RKO (cell line): ENCODE results near the gene SENP3.
A peak's percentile ranks its signal among the peaks of the same experiment; 100 is the strongest.

Source experiments
- DNase-seq: peaks from one replicate; pipeline ENCODE4 v3.0.0-alpha.2; 2016; ENCODE audit warnings: low spot score

The SENP3 gene

DNA sequence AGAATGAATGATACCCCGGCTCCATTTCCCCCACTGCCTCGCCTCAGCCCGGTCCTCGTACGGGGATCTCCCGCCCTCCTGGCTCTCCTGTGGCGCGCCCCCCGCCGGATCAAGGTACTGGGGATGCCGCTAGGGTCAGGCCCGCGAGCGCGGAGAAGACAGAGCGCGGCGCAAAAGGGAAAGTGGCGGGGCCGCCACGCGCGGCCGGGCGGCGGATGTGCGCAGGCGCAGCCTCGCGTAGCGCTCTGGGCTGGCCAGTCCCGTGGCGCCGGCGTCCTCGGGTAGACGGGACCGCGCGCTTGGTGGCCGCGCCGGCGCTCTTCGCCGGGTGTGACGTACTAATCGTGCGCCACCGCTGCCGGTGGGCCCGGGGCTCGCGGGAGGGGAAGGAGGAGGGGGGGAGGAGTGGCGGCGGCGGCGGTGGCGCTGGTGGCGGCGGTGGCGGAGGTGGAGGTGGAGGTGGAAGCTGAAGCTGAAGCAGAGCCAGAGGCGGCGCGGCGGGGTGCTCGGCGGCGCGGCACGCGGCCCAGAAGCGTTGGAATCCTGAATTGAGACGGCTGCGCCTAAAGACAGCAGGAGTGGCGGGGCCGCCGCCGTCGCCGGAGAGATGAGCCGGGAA, at the start of gene SENP3:
Gene SENP3, plus strand, starts transcription at position 331 of the 619 bp plus-strand sequence. CDS start 1,158 bp downstream, outside the sequence.
- DNase-seq: peak; percentile 91

DNA sequence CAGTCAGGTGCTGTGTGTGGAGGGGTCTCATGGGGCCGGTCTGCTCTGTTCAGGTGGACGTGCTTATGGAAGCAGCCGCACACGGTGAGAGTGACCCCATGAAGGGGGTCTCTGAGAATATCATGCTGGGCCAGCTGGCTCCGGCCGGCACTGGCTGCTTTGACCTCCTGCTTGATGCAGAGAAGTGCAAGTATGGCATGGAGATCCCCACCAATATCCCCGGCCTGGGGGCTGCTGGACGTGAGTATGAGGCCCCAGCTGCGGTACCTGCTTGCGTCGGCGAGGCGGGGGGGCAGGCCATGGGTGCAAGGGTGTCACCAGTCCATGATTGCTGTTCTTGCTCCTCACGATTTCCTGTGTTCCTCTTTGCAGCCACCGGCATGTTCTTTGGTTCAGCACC, 49.6 kb upstream of the SENP3 start:
- no peak for DNase-seq

DNA sequence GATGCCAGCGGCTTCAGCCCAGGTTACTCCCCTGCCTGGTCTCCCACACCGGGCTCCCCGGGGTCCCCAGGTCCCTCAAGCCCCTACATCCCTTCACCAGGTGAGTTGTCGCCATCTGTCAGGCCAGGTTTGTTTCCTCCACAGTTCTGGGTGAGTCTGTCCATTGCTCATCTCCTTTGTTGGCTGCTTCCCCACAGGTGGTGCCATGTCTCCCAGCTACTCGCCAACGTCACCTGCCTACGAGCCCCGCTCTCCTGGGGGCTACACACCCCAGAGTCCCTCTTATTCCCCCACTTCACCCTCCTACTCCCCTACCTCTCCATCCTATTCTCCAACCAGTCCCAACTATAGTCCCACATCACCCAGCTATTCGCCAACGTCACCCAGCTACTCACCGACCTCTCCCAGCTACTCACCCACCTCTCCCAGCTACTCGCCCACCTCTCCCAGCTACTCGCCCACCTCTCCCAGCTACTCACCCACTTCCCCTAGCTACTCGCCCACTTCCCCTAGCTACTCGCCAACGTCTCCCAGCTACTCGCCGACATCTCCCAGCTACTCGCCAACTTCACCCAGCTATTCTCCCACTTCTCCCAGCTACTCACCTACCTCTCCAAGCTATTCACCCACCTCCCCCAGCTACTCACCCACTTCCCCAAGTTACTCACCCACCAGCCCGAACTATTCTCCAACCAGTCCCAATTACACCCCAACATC, 48.7 kb upstream of the SENP3 start:
- no peak for DNase-seq

DNA sequence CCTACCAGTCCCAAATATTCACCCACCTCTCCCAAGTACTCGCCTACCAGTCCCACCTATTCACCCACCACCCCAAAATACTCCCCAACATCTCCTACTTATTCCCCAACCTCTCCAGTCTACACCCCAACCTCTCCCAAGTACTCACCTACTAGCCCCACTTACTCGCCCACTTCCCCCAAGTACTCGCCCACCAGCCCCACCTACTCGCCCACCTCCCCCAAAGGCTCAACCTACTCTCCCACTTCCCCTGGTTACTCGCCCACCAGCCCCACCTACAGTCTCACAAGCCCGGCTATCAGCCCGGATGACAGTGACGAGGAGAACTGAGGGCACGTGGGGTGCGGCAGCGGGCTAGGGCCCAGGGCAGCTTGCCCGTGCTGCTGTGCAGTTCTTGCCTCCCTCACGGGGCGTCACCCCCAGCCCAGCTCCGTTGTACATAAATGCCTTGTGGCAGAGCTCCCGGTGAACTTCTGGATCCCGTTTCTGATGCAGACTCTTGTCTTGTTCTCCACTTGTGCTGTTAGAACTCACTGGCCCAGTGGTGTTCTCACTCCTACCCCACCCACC, 47.8 kb upstream of the SENP3 start:
- no peak for DNase-seq

DNA sequence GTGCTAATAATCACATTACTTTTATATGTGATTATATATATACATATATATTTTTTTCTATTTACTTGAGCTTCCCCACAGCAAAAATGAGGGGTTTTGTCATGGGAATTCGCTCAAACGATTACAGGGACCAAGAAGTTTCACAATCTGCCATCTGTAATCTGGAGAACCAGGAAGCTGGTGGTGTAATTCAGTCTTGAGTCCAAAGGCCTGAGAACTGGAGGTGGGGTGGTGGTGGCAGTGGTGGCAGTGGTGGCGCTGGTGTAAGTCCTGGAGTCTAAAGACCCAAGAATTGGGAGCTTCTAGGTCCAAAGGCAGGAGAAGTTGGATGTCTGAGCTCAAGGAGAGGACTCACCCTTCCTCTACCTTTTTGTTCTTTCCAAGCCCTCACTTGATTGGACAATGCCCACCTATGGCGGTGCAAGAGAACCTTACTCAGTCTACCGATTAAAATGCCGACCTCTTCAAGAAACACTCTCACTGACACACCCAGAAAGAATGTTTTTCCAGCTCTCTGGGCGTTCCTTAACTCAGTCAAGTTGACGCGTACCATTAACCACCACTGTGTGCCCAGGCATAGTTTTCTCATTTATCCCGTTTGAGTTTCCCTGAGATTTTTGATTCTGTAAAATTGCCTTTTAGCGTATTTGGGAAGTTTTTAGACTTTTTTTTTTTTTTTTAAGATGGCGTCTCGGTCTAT, 45.7 kb upstream of the SENP3 start:
- no peak for DNase-seq

DNA sequence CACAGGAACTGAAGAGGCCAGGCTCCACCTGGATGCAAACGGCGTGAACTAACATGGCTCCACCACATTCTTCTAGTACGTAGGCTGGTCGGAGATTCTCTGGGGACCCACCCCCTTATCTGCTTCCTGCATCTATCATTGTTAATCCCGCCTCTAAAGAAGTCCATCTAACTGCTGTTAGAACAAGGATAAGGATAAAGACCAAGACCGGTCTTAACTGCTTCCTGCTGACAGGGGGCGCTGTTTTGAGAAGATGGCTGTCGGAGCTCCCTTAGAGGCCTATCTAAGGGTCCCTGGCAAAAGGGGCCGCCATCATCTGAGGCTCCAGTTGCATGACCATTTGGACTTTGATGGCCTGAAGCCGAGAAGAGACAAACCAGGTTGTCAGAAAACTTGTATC, 38.7 kb upstream of the SENP3 start:
- DNase-seq: peak; percentile 28

DNA sequence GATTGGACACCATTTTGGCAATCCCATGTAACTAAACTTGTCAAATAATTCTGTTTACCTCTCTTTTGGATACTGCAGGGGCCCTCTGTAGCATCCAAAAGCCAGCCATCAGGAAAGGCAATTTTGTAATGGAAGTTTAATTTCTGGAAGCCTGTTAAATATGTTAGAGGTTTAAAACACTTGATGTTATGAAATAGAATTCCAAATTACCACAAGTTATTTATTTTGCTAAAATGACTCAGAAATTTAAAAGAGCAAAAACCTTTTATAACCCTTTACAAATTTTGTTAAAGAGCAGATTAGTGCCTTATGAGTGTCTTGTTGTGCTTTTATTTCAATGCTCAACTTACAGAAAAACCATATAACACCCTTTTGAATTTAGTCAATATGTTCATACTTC, 32.9 kb upstream of the SENP3 start:
- DNase-seq: no peak

DNA sequence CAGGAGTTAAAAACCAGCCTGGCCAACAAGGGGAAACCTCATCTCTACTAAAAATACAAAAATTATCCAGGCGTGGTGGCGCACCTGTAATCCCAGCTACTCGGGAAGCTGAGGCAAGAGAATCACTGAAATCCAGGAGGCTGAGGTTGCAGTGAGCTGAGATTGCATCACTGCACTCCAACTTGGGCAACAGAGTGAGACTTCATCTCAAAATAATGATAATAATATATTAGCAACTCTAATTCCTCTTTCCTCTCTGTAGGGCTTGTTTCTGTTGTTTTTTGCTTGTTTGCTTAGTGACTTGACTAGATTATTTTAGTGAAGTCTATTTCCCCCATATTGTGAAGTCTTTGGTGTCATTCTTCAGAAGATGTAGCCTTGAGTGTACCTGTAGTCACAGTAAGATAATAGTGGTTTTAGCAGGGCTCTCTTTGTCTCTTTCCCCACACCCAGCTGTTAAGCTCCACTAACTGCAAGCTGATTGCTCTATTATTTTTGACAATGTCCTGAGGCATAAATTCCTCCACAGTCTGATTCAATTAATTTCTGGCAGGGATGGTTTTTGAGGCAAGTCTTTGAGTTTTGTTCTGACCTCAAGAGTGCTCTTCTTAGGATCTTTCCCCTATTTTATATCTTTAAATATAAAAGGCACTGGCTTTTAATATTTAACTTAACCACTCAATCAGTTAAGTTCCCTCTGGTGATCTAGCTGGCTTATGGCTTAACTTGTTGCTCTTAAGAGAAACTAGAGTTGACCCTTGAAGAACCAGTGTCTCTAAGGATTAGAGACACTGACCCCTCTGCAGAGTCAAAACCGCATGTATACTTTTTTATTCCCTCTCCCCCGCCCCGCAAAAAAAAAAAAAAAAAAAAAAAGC, 31.5 kb upstream of the SENP3 start:
- DNase-seq: no peak

DNA sequence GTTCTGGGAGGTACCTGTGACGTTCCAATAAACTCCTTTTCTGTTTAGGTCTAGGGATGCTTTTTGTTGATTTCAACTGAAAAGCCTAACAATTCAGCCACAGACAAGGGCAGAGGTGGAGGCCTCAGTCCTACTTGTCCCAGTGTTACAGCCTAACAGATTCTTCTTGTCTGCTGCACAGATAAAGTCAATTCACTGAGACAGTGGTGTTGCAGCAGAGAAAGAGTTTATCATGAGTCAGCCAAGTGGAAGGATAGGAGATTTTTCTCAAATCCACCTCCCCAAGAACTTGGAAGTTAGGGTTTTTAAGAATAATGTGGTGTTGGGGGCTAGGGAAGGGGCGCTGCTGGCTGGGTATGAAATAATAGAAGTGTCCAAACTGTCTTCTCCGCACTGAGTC, 23.7 kb upstream of the SENP3 start:
- no peak for DNase-seq

DNA sequence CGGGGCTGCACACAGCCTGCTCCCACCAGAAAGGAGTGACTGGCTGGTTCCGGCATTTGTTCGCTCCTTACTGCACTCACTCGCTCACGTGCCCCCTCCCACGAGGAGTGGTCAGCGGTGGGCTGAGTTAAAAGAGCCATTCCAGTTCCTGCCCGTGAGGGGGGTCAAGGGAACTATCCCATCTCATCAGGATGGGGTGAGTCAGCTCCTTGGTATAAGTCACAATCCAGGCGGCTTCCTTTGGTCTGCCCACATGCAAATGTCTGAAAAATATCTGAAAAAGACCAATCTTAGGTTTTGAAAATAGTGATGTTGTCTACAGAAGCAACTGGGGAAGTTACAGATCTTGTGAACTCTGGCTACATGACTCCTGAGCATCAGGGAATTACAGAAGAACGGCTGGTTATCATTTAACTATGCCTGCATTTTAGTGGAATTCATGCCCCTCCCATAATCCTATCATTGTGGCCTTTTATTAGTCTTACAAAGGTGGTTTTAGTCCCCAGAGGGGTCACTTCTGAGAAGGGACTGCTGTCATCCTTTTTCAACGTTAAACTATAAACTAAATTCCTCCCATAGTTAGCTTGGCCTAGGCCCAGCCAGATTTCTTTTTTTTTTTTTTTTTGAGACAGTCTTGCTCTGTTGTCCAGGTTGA, 22.7 kb upstream of the SENP3 start:
- DNase-seq: no peak

DNA sequence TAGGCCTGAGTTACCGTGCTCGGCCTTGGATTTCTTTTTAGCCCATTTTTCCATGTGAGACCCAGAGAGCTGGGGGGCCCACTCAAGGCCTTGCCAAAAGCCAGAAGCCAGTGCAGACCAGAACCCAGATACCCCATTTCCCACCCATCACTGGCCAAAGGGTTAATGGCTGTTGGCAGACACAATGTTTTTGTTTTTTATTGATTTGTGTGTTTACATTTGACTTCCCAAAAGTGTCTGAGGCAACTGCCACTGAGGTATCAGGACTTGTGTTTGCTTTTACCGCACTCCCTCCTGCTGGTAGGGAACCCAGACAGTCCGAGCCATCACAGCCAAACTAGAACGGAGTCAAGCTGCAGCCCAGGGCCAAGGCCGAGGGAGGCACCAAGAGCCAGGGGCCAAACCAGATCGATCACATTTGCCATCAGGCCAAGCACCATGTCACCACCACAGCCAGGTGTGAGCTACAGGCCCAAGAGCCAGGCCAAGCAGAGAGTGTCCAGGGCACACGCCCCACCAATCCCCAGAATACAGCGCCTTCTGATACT, 20.6 kb upstream of the SENP3 start:
- DNase-seq: no peak

DNA sequence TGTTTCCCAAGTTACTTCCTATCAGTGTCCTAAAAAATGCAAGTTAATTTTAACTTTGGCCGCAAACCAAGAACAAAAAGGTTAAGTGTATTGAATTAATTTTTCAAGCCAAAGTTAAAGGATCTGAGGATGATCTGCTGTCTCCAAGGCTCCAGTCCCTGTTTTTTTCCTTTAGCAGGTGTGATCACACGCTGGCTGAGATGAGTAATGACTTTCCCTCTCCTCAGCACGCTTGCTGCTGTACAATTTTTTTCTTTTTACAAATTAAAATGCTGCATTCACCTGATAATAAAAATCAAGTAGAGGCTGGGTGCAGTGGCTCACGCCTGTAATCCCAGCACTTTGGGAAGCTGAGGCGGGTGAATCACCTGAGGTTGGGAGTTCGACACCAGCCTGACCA, 16.8 kb upstream of the SENP3 start:
- no peak for DNase-seq

DNA sequence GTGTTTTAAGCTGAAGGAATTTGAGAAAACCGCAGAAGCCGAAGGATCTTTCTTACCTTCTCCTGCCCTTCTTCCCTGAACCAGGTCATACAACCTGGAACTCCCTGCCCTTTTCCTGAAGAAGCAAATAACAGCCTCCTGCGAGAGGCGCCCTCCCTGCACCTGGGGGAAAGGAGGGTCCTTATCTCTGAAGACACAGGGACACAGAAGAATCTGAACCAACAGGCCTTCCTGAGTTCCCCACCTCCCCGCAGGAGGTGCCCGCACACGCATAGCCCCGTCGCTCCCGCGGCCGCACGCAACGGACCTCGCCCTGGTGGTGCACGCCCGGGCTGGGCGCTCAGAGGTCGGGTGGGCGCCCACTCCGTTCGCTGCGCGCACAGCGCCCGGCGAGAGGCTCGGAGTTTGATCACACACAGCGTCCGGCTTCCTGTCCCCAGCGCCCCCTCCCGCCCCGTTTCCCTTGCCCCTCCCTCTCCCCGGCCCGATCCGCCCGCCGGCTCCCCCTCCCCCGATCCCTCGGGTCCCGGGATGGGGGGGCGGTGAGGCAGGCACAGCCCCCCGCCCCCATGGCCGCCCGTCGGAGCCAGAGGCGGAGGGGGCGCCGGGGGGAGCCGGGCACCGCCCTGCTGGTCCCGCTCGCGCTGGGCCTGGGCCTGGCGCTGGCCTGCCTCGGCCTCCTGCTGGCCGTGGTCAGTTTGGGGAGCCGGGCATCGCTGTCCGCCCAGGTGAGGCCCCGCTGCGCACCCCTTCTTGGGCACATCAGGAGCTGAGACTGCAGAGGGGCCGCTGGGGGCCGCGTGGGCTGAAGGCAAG, 12.9 kb upstream of the SENP3 start, which contains the start of gene TNFSF12:
Gene TNFSF12, plus strand, starts transcription at position 474 of the 816 bp plus-strand sequence. Its CDS starts 96 bp downstream, at position 570.
- peak; percentile 38 for DNase-seq

DNA sequence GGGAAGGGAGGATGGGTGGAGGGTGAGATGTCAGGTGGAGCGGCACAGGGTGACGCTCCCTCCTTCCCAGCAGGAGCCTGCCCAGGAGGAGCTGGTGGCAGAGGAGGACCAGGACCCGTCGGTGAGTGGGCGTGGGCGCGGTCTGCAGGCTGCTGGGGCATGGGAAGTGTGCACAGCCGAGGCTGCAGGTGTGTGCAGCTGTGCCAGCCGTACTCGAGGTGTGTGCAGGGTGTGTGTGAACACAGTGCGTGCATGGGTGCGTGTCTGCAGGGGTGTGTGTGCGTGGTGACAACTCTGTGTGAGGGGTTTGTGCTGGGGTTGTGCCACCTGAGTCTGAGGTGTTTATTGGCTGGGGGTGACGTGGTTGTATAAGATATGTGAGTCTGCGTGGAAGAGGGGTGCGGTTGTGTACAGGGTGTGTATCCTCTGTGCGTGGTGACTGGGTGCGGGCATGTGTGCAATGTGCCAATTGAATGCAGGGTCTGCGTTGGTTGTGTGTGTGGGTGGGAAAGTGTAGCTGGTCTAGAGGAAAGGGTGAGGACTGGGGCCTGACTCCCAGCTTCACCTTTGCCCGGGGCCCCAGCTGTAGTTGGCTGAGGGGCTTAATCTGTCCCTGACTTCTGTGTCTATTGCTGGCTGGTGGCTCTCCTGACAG, 12.2 kb upstream of the SENP3 start:
- DNase-seq: no peak

DNA sequence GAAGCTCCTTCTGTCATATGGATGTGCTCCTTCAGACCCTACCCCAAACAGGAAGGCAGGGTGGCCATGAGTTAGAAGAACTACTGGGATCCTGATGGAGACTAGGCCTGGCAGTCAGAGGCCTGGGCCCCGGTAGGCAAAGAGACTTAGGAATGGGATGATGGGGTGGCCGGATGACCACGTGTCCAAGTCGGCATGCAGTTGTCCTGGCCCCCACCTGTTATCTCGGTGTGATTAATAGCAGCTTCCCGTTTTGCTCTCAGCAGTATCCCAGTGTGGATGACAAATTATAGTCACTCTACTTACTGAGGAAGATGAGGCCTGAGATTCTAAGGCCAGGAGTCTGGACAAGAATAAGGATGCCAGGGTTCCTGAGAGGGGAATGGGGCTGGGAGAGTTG, 11.4 kb upstream of the SENP3 start:
- no peak for DNase-seq

DNA sequence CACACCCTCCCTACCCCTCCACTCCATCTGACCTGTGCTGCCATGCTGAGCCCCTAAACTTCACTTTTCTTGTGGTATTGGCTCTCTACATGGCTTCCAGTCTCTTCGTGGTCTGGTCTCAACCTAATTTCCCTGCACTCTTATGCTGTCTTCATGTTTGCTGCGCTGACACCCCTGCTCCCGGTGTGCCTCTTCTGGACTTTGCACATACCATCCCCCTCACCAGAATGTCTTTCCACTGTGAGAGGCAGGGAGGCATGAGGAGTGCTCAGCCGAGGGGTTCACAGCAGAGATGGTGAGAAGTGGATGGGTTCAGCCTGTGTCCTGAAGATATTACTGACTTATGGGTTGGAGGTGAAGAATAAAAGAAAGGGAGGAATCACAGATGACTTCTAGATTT, 10.3 kb upstream of the SENP3 start:
- DNase-seq: no peak

DNA sequence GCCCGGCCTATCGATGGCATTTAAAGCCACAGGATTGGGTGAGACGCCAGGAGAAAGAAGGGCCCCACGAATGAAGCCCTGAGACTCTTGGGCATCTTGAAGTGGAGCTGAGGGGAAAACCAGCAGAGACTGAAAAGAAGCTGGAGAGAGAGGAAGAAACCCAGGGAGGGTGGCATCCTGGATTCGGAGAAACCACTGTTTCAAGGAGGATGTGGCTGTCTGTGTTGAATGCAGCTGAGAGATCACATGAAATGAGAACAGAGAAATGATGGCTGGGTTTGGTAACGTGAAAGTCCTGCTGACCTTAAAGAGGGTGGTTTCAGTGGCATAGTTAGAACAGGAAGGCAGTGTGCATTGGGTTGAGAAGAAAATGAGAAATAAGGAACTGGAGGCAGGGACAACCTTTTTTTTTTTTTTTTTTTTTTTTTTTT, 9.1 kb upstream of the SENP3 start:
- no peak for DNase-seq

DNA sequence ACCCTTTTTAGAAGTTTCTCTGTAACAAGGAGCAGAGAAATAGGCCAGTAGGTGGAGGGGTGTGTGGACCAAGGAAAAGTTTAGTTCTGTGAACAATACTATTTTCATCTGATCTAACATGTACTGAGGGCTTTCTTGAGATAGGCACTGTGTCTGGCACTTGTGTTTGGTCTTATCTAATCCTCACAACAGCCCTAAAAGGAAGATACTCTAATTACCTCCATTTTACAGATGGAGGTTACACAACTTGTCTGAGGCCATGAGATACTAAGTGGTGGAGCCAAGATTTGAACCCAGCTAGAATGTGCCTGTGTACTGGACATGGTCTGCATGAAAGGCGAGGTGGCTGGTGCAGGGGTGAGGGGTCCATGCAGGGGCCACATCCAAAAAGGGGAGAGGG, 8.4 kb upstream of the SENP3 start:
- no peak for DNase-seq

DNA sequence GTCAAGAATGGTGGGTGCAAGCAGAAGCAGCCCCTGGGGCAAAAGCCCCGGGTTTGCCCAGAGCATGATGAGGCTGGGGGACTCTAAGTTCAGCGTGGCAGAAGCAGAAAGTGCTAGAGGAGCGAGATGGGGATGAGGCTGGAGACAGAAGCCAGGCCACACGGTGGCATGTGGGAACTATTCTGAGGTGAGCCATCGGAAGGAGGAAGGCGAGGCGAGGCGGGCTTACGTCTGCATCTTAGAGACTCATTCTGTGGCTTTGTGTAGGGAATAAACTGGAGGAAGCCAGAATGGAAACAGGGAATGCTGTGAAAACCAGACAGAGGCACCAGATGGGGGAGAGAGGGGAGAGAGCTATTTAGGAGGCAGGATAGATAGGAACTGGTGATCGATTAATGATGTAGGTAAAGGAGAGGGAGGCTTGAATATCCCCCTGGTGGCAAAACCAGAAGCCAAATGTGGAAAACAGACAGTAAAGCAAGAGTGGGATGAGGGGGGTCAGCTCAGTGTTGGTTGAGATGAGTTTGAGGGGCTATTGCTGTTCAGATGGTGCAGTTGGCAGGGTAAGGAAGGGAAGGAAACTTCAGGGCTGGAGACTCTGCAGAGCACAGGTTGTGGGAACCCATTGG, 6.3 kb upstream of the SENP3 start:
- no peak for DNase-seq
